ENCODE data around the gene REST.

- TF ChIP-seq POLR2A (IDR thresholded peaks at IDR 0.05; ENCODE audit: low read length) (no peak), GATA1 (IDR thresholded peaks at IDR 0.05; ENCODE audit: low read depth, low read length) (no peak)
These were observed 24.2 kb downstream of the REST start for GRCh38 chr4:56931924-56932323.

Data from erythroblast (primary cell).